HG03521 (cell line): ENCODE data around the gene NDUFC1.
"Not testable (repeated sequence)": the region's sequence is repeated elsewhere in the genome, so short reads cannot be mapped to it uniquely, and the experiment has no call there.

Experiments used
- ATAC-seq: cut with Tn5 transposase; IDR thresholded peaks from one replicate; pipeline ENCODE4 v1.9.1; 2021; ENCODE audit warnings: mild to moderate bottlenecking, moderate library complexity; ENCODE audit not compliant: unreplicated experiment

The NDUFC1 gene

GRCh38 chr4:139301821-139302611 lies at the start of gene NDUFC1:
NDUFC1 (minus strand) TSS chr4:139302477; CDS start chr4:139295798, 6,679 bp downstream.
- peak; percentile 35 for ATAC-seq

- no peak for ATAC-seq
These were observed 35.3 kb upstream of the NDUFC1 start for GRCh38 chr4:139337612-139338011.

- no peak for ATAC-seq
These were observed 30.8 kb upstream of the NDUFC1 start for GRCh38 chr4:139333046-139333445.

- ATAC-seq, result no peak
These were observed 28.9 kb upstream of the NDUFC1 start for GRCh38 chr4:139331185-139331584.

GRCh38 chr4:139330283-139330682 lies 28.0 kb upstream of the NDUFC1 start:
- no peak for ATAC-seq

GRCh38 chr4:139329665-139330200 lies 27.5 kb upstream of the NDUFC1 start:
- ATAC-seq, result no peak

- ATAC-seq, result no peak
These were observed 22.3 kb upstream of the NDUFC1 start for GRCh38 chr4:139324620-139325019.

- not testable (repeated sequence) for ATAC-seq
These were observed 20.3 kb upstream of the NDUFC1 start for GRCh38 chr4:139322541-139322940.

GRCh38 chr4:139322070-139322469 lies 19.8 kb upstream of the NDUFC1 start:
- not testable (repeated sequence) for ATAC-seq

GRCh38 chr4:139319571-139319970 lies 17.3 kb upstream of the NDUFC1 start:
- no peak for ATAC-seq

- no peak for ATAC-seq
These were observed 15.4 kb upstream of the NDUFC1 start for GRCh38 chr4:139317635-139318034.

GRCh38 chr4:139316733-139317132 lies 14.5 kb upstream of the NDUFC1 start:
- no peak for ATAC-seq

- peak; percentile 63 for ATAC-seq
These were observed 13.0 kb upstream of the NDUFC1 start for GRCh38 chr4:139315221-139315675.

GRCh38 chr4:139314047-139314800 lies 11.9 kb upstream of the NDUFC1 start:
- ATAC-seq, result no peak

GRCh38 chr4:139313414-139313813 lies 11.1 kb upstream of the NDUFC1 start:
- not testable (repeated sequence) for ATAC-seq

GRCh38 chr4:139312552-139313332 lies 10.5 kb upstream of the NDUFC1 start:
- ATAC-seq, result no peak

GRCh38 chr4:139311909-139312308 lies 9.6 kb upstream of the NDUFC1 start:
- ATAC-seq, result no peak

- no peak for ATAC-seq
These were observed 2.6 kb upstream of the NDUFC1 start for GRCh38 chr4:139304920-139305319.

- ATAC-seq, result peak; percentile 82
These were observed 1.0 kb downstream of the NDUFC1 start, which contains the start of gene NAA15 for GRCh38 chr4:139301113-139301820. NAA15 (plus strand) TSS chr4:139301505; CDS start chr4:139301778, 273 bp downstream.

GRCh38 chr4:139300431-139301112 lies 1.7 kb downstream of the NDUFC1 start:
- ATAC-seq, result no peak
